SW 1271 (cell line): ENCODE data around the gene RNF40.

Experiments
- DNase-seq, 2 experiments: peaks; one replicate each; lab custom pipeline; 2025; lab: John Stamatoyannopoulos, UW

Gene RNF40

DNA sequence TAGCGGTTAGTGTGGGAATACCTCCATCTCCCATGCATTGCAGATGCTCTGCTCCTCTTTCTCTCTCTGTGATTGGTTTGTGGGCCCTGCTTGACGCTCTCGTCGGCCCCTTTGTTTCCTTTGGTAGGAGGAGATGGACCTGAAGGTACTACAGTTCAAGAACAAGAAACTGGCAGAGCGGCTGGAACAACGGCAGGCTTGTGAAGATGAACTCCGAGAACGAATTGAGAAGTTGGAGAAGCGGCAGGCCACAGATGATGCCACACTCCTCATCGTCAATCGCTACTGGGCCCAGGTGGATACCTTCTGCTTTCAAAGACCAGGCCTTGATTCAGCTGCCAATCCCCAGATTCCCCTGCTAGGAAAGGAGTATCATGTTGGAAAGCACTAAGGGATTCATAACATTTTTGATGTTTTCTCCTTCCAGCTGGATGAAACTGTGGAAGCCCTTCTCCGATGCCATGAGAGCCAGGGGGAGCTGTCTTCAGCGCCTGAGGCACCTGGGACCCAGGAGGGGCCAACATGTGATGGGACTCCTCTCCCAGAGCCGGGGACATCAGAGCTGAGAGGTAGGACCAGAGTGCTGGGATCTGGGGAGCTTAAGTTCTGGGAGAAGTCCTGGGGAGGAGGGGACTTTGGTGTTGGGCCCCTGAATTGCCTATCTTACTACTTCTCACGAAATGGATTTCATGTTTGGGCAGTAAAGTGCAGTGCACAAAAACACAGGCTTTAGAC lies 1.0 kb downstream of the RNF40 start:
- DNase-seq, result no peak

DNA sequence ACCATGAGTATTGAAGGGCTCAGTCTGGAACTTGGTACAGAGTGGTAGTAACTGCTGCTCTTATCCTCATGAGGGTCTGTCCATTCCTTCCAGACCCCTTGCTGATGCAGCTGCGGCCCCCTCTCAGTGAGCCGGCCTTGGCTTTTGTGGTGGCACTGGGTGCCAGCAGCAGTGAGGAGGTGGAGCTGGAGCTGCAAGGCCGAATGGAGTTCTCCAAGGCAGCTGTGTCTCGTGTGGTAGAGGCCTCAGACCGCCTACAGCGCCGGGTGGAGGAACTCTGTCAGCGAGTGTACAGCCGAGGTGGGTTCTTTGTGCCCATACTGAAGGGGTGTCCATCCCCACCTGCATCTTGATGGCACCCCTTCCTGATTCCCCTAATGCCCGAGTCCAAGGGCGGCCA lies 2.0 kb downstream of the RNF40 start:
- DNase-seq, result no peak

DNA sequence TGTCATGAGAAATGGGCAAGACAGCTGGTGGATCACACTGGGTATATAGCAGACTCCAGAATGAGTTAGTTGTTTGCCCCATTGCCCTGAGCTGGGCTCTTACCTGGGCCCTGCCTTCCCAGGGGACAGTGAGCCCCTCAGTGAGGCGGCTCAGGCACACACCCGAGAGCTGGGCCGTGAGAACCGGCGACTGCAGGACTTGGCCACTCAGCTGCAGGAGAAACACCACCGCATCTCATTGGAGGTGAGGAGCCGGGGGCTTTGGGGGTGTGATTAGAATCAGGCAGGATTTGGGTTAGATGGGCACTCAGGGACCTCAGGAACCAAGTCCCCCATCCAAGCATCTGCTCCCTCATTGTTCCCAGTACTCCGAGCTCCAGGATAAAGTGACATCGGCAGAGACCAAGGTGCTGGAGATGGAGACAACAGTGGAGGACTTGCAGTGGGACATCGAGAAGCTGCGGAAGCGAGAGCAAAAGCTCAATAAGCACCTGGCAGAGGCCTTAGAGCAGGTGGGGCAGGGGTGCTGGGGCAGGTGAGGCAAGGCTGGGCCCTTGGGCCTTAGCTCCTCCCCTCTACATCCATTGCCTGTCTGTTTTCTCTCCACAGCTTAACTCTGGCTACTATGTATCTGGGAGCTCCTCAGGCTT lies 2.8 kb downstream of the RNF40 start:
- no peak for DNase-seq

DNA sequence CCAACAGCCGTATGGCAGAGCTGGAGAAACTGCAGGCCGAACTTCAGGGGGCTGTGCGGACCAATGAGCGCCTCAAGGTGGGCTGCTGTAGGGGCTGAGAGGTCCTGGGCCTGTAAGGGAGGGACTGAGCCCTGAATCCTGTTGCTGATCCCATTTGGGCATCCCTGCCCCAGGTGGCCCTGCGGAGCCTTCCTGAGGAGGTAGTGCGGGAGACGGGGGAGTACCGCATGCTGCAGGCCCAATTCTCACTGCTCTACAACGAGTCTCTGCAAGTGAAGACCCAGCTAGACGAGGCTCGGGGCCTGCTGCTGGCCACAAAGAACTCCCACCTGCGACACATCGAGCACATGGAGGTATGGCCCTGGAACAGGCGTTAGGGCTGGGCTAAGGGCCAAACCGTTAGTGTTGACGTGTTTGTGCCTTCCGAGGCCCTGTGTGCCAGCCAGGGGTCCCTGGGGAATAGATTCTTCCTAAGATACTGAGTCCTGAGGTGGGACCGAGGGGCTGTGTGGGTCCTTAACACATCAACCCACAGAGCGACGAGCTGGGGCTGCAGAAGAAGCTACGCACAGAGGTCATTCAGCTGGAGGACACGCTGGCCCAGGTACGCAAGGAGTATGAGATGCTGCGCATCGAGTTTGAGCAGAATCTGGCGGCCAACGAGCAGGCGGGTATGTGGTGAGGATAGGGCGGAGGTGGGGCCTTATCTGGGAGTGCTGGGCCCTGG lies 4.2 kb downstream of the RNF40 start:
- no peak for DNase-seq

DNA sequence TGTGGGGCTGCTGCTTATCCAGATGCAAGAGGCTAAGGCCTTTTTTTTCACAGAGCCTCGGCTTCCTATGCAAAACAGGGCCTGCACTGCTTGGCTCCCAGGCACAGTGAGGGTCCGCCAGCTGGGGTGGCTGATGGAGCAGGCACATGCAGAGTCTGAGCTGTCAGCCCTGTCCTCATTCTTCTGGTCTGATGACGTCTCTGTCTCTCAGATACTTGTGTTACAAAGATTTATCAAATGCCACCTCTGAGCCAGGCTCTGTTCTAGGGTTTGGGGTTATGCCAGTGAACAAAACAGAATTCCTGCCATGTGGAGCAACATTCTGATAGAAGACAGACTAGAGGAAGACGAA lies 4.8 kb downstream of the RNF40 start:
- no peak for DNase-seq

DNA sequence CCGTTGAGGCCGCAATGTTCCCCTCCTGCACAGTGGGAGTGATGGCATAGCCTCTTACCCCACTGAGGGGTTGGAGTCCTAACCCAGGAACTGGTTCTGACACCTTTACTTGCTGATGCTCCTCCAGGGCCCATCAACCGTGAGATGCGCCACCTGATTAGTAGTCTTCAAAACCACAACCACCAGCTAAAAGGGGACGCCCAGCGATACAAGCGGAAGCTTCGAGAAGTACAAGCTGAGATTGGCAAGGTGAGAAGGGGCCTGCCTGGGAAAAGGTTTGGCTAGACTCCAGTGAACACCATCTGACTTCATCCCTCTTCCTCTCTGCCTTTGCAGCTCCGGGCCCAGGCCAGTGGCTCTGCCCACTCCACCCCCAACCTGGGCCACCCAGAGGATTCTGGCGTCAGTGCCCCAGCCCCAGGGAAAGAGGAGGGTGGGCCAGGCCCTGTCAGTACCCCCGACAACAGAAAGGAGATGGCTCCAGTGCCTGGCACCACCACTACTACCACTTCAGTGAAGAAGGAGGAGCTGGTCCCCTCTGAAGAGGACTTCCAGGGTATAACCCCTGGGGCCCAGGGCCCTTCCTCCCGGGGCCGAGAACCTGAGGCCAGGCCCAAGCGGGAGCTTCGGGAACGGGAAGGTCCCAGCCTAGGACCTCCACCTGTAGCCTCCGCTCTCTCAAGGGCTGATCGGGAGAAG lies 5.8 kb downstream of the RNF40 start:
- no peak for DNase-seq

DNA sequence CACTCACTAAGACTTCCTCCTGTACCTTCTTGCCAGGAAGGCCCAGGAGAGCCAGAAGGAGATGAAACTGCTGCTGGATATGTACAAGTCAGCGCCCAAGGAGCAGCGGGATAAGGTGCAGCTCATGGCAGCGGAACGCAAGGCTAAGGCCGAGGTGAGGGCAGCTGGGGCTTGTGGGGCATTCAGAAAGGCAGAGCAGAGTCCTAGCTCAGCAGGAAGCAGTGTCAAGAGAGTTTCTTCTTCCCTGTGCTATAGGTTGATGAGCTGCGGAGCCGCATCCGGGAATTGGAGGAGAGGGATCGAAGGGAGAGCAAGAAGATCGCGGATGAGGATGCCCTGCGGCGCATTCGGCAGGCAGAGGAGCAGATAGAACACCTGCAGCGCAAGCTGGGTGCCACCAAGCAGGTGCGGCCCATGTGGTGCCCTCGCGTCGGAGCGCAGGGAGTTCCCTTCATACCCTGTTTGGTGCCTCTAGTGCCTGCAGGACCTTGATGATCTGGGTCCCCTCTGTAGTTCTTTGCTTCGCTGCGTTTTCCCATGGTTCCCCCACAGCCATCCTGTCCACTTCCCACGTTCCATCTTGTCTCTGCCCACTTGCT lies 6.6 kb downstream of the RNF40 start:
- DNase-seq, result no peak

DNA sequence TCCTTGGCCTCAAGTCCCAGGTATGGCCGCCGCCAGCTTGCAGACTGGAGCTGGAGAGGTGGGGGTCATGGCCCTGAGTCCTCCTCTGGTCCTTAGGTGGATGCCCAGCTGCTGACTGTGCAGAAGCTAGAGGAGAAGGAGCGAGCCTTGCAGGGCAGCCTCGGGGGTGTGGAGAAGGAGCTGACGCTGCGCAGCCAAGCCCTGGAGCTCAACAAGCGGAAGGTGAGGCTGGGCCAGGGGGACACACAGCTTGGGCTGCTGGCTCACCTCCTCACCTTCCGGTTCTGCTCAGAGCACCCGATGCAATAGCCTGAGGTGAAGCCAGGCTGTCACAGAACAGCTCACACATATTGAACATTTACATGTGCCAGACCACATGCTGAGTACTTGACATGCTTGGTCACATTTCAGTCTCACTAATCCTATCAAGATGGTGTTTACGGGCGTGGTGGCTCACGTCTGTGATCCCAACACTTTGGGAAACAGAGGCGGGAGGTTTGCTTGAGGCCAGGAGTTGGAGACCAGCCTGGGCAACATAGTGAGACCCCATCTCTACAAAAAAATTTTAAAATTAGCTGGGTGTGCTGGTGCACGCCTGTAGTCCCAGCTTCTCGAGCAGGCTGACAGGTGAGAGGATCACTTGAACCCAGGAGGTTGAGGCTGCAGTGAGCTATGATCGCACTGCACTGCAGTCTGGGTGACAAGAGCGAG lies 7.4 kb downstream of the RNF40 start:
- DNase-seq, result no peak

DNA sequence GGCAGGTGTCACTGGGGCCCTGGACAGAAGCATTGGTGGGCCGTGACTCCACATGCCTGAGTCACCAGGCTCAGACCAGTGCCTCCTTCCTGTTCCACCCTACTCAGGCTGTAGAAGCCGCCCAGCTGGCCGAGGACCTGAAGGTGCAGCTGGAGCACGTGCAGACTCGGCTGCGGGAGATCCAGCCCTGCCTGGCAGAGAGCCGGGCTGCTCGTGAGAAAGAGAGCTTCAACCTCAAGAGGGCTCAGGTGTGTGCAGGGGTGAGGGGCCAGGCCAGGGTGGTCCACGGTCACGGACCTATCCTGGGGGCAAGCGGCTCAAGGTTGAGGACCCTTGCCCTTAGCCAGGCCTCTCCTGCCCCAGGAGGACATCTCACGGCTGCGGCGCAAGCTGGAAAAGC lies 9.6 kb downstream of the RNF40 start:
- no peak for DNase-seq

DNA sequence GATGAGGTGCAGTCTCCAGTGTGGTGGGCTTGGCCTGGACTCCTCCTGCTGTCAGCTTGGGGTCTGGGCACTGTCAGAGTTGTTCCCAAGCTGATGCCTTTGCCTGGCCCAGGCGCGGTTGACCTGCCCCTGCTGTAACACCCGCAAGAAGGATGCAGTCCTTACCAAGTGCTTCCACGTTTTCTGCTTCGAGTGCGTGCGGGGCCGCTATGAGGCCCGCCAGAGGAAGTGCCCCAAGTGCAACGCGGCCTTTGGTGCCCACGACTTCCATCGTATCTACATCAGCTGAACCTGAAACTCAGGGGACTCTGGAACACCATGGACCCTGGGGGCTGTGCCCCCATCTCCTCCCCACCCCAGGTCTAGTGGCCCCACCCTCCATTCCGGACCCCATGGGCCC lies 11.7 kb downstream of the RNF40 start:
- no peak for DNase-seq

DNA sequence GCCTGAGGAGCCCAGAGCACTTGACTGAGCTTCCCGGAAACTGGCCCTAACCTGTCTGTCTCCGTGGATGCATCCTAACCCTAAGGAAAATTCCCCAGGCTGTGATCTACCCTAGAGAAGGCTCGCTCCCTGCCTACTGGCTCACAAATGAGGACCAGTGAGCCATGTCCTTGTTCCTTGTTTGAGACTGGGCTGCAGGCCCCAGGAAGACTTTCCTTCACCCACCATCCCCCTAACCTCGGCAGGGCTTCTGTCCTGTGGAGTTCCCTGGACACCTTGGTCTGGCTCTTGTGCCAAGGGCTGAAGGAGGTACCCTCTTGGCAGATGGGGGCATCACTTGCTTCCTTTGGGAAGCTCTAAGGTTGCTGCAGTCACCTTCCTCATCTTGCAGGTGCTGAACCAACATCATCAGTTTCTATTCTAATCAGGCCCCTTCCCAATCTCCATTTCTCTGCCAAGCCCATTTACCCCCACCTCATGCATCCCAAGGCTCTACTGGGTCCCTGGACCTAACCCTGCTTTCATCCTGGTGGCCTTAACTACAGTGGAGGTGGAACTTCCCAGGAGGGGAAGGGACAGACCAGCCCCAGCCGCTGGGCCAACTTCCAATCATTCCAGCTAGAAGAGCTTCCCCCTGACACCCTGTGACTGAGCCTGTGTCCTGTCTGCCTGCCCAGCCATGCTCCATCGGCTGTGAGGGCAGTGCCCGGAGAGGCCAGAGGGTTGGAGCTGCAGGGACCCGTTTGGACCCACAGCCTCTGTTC lies 12.4 kb downstream of the RNF40 start:
- DNase-seq, result no peak

DNA sequence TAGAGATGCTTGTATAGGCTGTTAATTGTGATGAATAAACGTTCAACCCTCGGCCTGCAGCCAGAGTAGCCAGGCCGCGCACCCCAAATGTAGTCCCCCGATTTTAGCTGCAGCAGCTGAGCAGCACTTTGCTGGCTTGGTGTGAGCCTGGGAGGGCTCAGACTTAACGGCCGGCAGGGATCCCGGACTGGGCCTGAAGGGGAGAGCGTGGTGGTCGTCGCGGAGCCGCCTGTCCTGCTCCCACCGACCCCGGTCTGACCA lies 12.9 kb downstream of the RNF40 start:
- no peak for DNase-seq

DNA sequence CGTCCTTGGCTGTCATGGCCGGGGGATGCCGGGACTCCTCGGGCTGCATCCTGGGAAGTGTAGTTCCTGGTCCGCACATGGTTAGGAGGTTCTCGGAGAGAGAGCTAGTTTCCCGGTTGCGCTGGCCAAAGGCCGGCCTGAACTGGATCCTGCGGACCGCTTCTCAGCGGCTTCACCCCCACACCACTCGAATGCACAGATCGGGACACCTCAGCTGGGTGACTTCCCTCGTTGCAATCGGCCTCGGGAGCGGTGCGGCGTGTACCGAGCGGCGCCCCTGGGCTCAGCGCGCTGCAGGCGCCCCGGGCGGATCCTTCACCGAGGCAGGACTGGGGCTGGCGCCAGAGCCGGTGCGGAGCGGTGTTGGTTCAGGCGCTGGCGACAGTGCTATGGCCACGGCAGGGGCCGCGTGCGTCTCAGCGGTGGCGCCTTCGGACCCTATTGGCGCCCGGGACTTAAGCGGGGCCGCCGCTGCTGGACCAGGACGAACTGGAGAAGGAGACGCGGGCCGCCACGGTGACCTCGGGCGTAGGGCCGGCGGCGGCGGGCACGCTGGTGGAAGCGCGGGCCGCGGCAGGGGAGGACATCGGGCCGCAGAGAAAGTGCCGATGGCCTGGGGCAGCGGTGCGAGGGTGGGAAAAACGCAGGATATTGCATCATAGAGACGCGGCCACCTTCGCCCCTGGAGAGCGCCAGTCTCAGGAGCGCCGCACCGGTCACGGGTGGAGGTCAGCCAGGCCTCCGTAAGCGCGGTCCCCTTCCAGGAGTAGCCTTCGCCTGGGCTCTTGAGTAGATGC lies 13.5 kb downstream of the RNF40 start:
- peak; percentile 73 to 81 for DNase-seq

DNA sequence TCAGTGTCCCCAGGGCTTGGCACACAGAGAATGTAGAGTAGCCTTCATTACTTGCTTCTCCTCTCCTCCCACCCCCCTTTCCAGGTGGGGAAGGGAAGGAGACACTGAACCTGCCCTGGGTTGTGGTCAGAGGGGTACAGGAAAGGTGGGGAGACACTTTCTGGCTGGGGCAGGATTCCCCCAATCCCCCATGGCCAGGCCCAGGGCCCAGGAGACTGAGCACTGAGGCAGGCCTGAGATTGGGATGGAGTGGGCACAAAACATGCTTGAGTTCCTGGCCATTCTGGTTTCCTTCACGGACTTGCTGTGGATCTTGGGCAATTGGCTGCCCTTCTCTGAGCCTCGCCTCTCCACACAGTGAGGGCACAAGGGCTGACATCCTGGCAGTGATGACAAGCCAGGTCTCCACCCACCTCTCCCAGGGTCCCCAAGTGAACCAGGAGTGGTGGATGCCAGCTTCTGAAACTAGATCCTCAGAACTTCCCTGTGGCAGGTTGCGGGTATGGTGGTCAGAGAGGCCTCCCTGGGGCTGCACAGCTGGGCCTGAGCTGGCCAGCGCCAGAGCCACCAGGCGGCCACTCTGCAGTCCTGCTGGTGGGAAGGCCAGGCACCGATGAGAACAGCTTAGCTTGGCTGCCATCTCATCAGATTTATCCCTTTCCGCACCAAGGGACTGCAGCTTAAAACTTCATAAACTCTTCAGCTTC lies 15.6 kb downstream of the RNF40 start:
- DNase-seq, result no peak

DNA sequence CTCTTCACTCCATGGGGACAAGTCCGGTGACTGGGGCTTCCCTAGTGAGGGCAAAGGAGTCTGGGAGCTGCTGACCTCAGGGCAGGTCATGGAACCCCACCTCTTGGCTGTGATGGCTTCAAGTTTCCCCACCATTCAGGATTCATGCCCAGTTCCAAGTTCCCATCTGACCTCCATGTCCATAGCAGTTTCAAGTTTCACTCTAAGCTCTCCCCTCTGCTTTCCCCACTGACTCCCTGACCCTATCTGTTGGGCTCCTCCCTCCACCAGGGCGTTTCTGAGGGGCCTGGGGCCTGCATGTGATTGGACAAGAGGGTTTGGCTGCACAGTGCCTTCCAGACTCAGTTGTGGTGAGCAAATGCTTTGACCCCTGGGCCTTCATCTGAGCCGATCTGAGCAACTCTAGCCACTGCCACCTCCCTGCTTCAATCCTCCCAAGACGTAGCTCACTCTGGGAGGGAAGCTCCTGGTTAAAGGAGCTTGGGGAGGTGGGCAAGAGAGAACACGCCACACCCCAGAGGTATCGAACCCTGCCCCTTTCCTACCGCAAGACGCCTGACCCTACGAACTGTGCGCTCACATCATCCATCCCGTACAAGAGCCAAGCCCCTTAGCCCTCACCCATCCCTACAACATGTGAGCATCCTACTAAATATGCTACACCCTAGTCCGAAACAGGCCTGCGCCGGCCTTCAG lies 16.6 kb downstream of the RNF40 start:
- DNase-seq, result no peak

DNA sequence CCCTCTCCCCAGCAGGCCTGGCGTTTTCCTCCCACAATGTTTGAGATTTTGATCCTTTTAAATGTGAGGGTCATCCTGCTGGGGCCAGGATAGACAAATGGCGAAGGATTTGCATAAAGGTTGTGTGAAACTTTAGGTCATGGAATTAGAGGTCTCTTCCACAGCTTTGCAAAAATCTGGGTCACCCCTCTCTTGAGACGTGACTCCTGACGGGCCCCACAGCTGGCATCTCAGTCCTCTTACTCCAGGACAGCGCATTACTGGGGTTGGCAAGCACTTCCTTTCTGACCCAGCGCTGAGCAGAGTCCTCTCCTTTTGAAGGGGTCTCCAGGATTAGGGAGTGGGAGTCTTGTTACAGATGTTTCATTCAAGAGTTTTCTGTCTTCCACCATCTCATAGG lies 17.5 kb downstream of the RNF40 start:
- no peak for DNase-seq

DNA sequence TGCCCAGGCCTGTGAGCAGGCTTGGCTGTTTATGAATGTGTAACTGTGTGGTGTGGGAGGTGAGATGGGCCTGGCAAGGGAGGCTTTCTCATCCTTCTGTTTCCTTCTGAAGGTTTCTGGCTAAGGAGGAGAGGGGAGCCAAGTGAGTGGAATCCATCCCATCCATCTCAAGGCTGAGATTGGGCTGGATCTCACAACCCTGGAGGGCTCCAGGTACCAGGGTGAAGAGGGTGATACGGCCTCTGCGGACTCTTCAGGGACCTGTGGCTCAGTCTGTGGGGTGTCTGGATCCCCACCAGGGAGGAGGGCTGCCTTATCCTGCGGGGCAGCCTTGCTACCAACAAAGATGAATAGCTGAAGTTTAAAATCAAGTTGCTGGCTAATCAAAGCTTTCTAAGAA lies 17.9 kb downstream of the RNF40 start:
- DNase-seq, result no peak

DNA sequence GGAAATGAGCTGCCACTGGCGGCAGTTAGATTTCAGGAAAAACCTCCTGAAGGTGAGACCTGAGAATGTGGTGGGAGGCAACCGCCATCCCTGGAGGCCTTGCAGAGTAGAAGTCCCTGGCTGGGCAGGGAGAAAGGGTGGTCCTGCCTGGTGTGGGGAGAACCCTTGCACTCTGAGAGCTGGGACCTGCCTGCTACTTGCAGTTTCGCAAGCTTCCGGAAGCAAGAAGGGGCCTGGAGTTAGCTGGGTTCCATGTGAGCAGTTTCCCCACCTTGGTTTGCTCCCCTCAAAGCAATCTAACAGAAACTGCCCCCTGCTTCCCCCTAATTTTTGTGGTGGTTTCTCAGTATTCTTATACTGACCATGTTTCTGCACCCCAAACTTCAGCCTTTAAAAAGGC lies 18.4 kb downstream of the RNF40 start:
- DNase-seq, result no peak
